ENCODE results near the gene SLC38A9.

DNA sequence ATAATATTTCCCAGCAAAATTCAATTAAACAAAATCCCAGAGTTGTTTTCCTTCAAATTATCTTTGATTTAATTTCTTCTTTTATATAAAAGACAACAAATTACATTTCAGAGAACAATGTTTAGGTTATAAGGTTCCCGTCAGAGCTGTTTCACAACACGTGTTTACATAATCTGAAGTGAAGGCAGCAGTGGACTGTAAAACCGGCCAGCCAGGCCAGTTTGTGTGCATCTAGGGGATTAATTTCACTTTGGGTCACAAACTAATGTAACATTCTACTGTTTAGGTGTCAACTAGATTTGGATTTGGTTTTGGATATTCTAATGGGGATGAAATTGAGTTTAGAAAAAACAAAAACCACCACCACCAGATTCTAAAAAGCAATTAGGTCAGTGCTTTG lies 90.9 kb downstream of the SLC38A9 start:
- no peak for TF ChIP-seq POLR2A (IDR thresholded peaks at IDR 0.05)
- no peak for TF ChIP-seq EP300 (IDR thresholded peaks at IDR 0.05)
- no peak for TF ChIP-seq POLR2AphosphoS5 (IDR thresholded peaks at IDR 0.05)
